ENCODE results near the gene SNRPA.

GRCh38 chr19:40776932-40777644, 26.1 kb downstream of the SNRPA start:
- TF ChIP-seq CTCF (IDR thresholded peaks at IDR 0.05; ENCODE audit: low read length) (no peak), EZH2 (IDR thresholded peaks at IDR 0.05; ENCODE audit: borderline replicate concordance, low read length) (no peak)

Measured in OCI-LY1 (cell line).